Measurements from ENCODE around the gene GIT2. TPM values are rescaled to one million over a fixed set of nuclear protein-coding genes. Genes with fewer than 3 reads are reported as not detected.
A peak's percentile ranks its signal among the peaks of the same experiment; 100 is the strongest.

GIT2 gene
- total RNA-seq, 1 donor from 2014 or later: 50.5 TPM

- Histone ChIP-seq H3K9me3 (replicated peaks) (no peaks in the 10 kb centered on the region), H3K4me1 (peaks cover 71% of the 10 kb centered on the region), H3K27me3 (ENCODE audit: low read depth) (no peaks in the 10 kb centered on the region), H3K4me3 (peak overlapping the region; percentile 97), H3K27ac (replicated peaks) (peak overlapping the region; percentile 94), H3K36me3 (peaks cover 14% of the 10 kb centered on the region)
- DNase-seq: no peak
- intact Hi-C loops (cut with micrococcal nuclease): no loop called here
- no peak for TF ChIP-seq CTCF (IDR thresholded peaks at IDR 0.05; ENCODE audit: borderline replicate concordance)
Measured at GRCh38 chr12:109995361-109995685, 845 bp downstream of the GIT2 start.

GRCh38 chr12:109994401-109995175 is 1.6 kb downstream of the GIT2 start:
- peak overlapping the region; percentile 97 for H3K4me3 ChIP-seq
- H3K27ac ChIP-seq (replicated peaks): peak overlapping the region; percentile 94
- no peak for TF ChIP-seq CTCF (IDR thresholded peaks at IDR 0.05; ENCODE audit: borderline replicate concordance)
- H3K9me3 ChIP-seq (replicated peaks): no peaks in the 10 kb centered on the region
- DNase-seq: no peak
- H3K27me3 ChIP-seq (ENCODE audit: low read depth): no peaks in the 10 kb centered on the region
- peaks cover 71% of the 10 kb centered on the region for H3K4me1 ChIP-seq
- intact Hi-C loops (cut with micrococcal nuclease): no loop called here
- H3K36me3 ChIP-seq: peaks cover 15% of the 10 kb centered on the region

GRCh38 chr12:109993091-109993490 is 3.1 kb downstream of the GIT2 start:
- no peak for DNase-seq
- H3K9me3 ChIP-seq (replicated peaks): no peaks in the 10 kb centered on the region
- H3K4me3 ChIP-seq: no peak overlapping the region
- no peak for TF ChIP-seq CTCF (IDR thresholded peaks at IDR 0.05; ENCODE audit: borderline replicate concordance)
- H3K27me3 ChIP-seq (ENCODE audit: low read depth): no peaks in the 10 kb centered on the region
- intact Hi-C loops (cut with micrococcal nuclease): no loop called here
- H3K27ac ChIP-seq (replicated peaks): no peak overlapping the region
- peaks cover 30% of the 10 kb centered on the region for H3K36me3 ChIP-seq
- H3K4me1 ChIP-seq: peaks cover 68% of the 10 kb centered on the region

GRCh38 chr12:109991586-109991985 is 4.6 kb downstream of the GIT2 start:
- intact Hi-C loops (cut with micrococcal nuclease): no loop called here

GRCh38 chr12:109989380-109989779 is 6.8 kb downstream of the GIT2 start:
- no peak overlapping the region for H3K4me3 ChIP-seq
- peaks cover 64% of the 10 kb centered on the region for H3K36me3 ChIP-seq
- peak overlapping the region; percentile 61 for H3K27ac ChIP-seq (replicated peaks)
- no peaks in the 10 kb centered on the region for H3K27me3 ChIP-seq (ENCODE audit: low read depth)
- intact Hi-C loops (cut with micrococcal nuclease): no loop called here
- DNase-seq: no peak
- peaks cover 50% of the 10 kb centered on the region for H3K4me1 ChIP-seq
- TF ChIP-seq CTCF (IDR thresholded peaks at IDR 0.05; ENCODE audit: borderline replicate concordance): no peak
- H3K9me3 ChIP-seq (replicated peaks): no peaks in the 10 kb centered on the region

More at GRCh38 chr12:109991586-109991985, 4.6 kb downstream of the GIT2 start:
- Histone ChIP-seq H3K36me3 (peaks cover 45% of the 10 kb centered on the region), H3K9me3 (replicated peaks) (no peaks in the 10 kb centered on the region), H3K27me3 (ENCODE audit: low read depth) (no peaks in the 10 kb centered on the region), H3K27ac (replicated peaks) (no peak overlapping the region), H3K4me3 (no peak overlapping the region), H3K4me1 (peaks cover 71% of the 10 kb centered on the region)
- TF ChIP-seq CTCF (IDR thresholded peaks at IDR 0.05; ENCODE audit: borderline replicate concordance): no peak
- no peak for DNase-seq
